Activated CD8-positive, alpha-beta memory T cell treated with anti-CD3 and anti-CD28 coated beads, Interleukin-2, amount 10 ng/mL, durations not matched to agents 7 days and 5 days (primary cell): ENCODE measurements around the gene RNF150. TPM values are rescaled to one million over a fixed set of nuclear protein-coding genes. Genes with fewer than 3 reads are reported as not detected.

Experiments used
- total RNA-seq, 2 experiments: library from RNA; stranded (reverse); gene quantifications; one replicate each; pipeline ENCODE4 v1.2.3, GENCODE V29; 2021

RNF150 gene
- total RNA-seq, 2 experiments from 2014 or later: 0.05 TPM; not detected in 1

Other genes starting within 250 kb of the RNF150 start
- 10 to 100 TPM; 47.2 to 58.7 TPM for gene ZNF330, start 87.4 kb upstream of the RNF150 start, total RNA-seq